GM23338 (cell line): ENCODE measurements around the gene ADGRL3. TPM values are rescaled to one million over a fixed set of nuclear protein-coding genes. Genes with fewer than 3 reads are reported as not detected.

ENCODE experiments used
- ATAC-seq: fragments of 200-7000 bp; cut with Tn5 transposase; 3 replicates; pipeline ENCODE4 v1.9.1; 2020
- DNase-seq: peaks from one replicate; pipeline ENCODE4 v3.0.0-alpha.2; 2015; ENCODE audit warnings: low spot score
- H2AFZ ChIP-seq: fragments of 200-600 bp; sonication (generic); 2 replicates; pipeline ENCODE4 v1.8.0; 2016; ENCODE audit warnings: antibody characterized with exemption, mild to moderate bottlenecking, moderate library complexity
- H3F3A ChIP-seq: fragments of 200-600 bp; sonication (generic); replicated peaks from 2 replicates; pipeline ENCODE4 v1.8.0; 2017; ENCODE audit warnings: antibody characterized with exemption, mixed run types, low read depth
- H3K27ac ChIP-seq: fragments of 200-600 bp; sonication (generic); 2 replicates; pipeline ENCODE4 v1.6.1; 2016; ENCODE audit warnings: low read depth
- H3K27me3 ChIP-seq: fragments of 200-600 bp; sonication (generic); 2 replicates; pipeline ENCODE4 v1.8.0; 2016; ENCODE audit warnings: mild to moderate bottlenecking, mixed run types, moderate library complexity; ENCODE audit not compliant: insufficient read depth
- H3K36me3 ChIP-seq: fragments of 200-600 bp; sonication (generic); 2 replicates; pipeline ENCODE4 v1.8.0; 2016; ENCODE audit warnings: mild to moderate bottlenecking; ENCODE audit not compliant: insufficient read depth
- H3K4me1 ChIP-seq: fragments of 200-600 bp; sonication (generic); 2 replicates; pipeline ENCODE4 v1.8.0; 2016; ENCODE audit warnings: mild to moderate bottlenecking, moderate library complexity; ENCODE audit not compliant: insufficient read depth
- H3K4me2 ChIP-seq: fragments of 200-600 bp; sonication (generic); 2 replicates; pipeline ENCODE4 v1.7.1; 2017; ENCODE audit warnings: mixed run types
- H3K4me3 ChIP-seq: fragments of 200-600 bp; sonication (generic); 2 replicates; pipeline ENCODE4 v1.6.1; 2016; ENCODE audit warnings: mixed run types
- H3K79me2 ChIP-seq: fragments of 200-600 bp; sonication (generic); replicated peaks from 2 replicates; pipeline ENCODE4 v1.8.0; 2017; ENCODE audit warnings: mild to moderate bottlenecking; ENCODE audit not compliant: insufficient read depth
- H3K9me2 ChIP-seq: fragments of 200-600 bp; sonication (generic); 2 replicates; pipeline ENCODE4 v1.8.0; 2017; ENCODE audit not compliant: insufficient read depth
- H4K20me1 ChIP-seq: fragments of 200-600 bp; sonication (generic); replicated peaks from 2 replicates; pipeline ENCODE4 v1.8.0; 2017; ENCODE audit warnings: mild to moderate bottlenecking; ENCODE audit not compliant: insufficient read depth
- H3K27ac Mint-ChIP-seq: 2 replicates; pipeline ENCODE4 v1.8.0; 2020; ENCODE audit warnings: inconsistent platforms, mild to moderate bottlenecking, moderate library complexity, mixed read lengths
- H3K27me3 Mint-ChIP-seq: 3 replicates; pipeline ENCODE4 v1.8.0; 2022; ENCODE audit warnings: low read depth, mild to moderate bottlenecking, moderate library complexity, mixed read lengths, inconsistent platforms; ENCODE audit not compliant: insufficient read depth, poor library complexity
- H3K36me3 Mint-ChIP-seq: 3 replicates; pipeline ENCODE4 v1.8.0; 2021; ENCODE audit warnings: low read depth, mild to moderate bottlenecking, inconsistent platforms, moderate library complexity, mixed read lengths
- H3K4me1 Mint-ChIP-seq: 3 replicates; pipeline ENCODE4 v1.8.0; 2020; ENCODE audit warnings: mild to moderate bottlenecking, inconsistent platforms, mixed read lengths
- H3K4me3 Mint-ChIP-seq: 3 replicates; pipeline ENCODE4 v1.8.0; 2021; ENCODE audit warnings: moderate library complexity, mild to moderate bottlenecking, inconsistent platforms, mixed read lengths
- H3K9me3 Mint-ChIP-seq: 3 replicates; pipeline ENCODE4 v1.8.0; 2020; ENCODE audit warnings: moderate library complexity, mild to moderate bottlenecking, inconsistent platforms, mixed read lengths
- CREB1 ChIP-seq: fragments of 250-450 bp; sonication (Bioruptor Pico); IDR thresholded peaks from 2 replicates; pipeline ENCODE4 v1.5.0; 2020; ENCODE audit warnings: low read depth, mild to moderate bottlenecking, moderate library complexity
- JUNB ChIP-seq: IDR thresholded peaks from one replicate; pipeline ENCODE4 v1.6.1; 2016; ENCODE audit warnings: antibody characterized with exemption; ENCODE audit not compliant: unreplicated experiment
- NANOG ChIP-seq: IDR thresholded peaks from 2 replicates; pipeline ENCODE4 v1.6.1; 2016; ENCODE audit warnings: antibody characterized with exemption, borderline replicate concordance
- POLR2AphosphoS5 ChIP-seq: IDR thresholded peaks from 2 replicates; pipeline ENCODE4 v1.6.1; 2016; ENCODE audit warnings: antibody characterized with exemption, low read depth
- STAT1 ChIP-seq: IDR thresholded peaks from one replicate; pipeline ENCODE4 v1.6.1; 2016; ENCODE audit warnings: antibody characterized with exemption; ENCODE audit not compliant: unreplicated experiment
- ZNF114 ChIP-seq: fragments of 250-450 bp; sonication (Bioruptor Pico); IDR thresholded peaks from 2 replicates; pipeline ENCODE4 v1.5.0; 2020; ENCODE audit warnings: mild to moderate bottlenecking, moderate library complexity
- ZNF331 ChIP-seq: fragments of 250-450 bp; sonication (Bioruptor Pico); IDR thresholded peaks from 2 replicates; pipeline ENCODE4 v1.5.0; 2020; ENCODE audit warnings: low read depth, mild to moderate bottlenecking, moderate library complexity
- polyA plus RNA-seq: library from polyadenylated mRNA; unstranded; fragments of >200 nt; fragmentation: Nextera tagmentation; extraction: Ambion mirVana; gene quantifications from 2 replicates; pipeline ENCODE4 v1.2.1, GENCODE V29; 2016
- total RNA-seq: library from RNA; depleted of rRNA; stranded (reverse); fragments of >200 nt; shearing (Covaris generic); gene quantifications from 2 replicates; pipeline ENCODE4 v1.2.3, GENCODE V29; 2014
- TF ChIP-seq, protein P1 (sequence below): IDR thresholded peaks from one replicate; pipeline ENCODE4 v1.6.1; 2018; ENCODE audit warnings: antibody characterized with exemption; ENCODE audit not compliant: unreplicated experiment
- TF ChIP-seq, protein P2 (sequence below), 2 experiments: fragments of 200-600 bp in 1 of 2; sonication (generic) in 1 of 2; conservative IDR thresholded peaks; 2 replicates each; pipeline versions ENCODE4 v1.5.1 to v1.6.1; 2016 to 2017; ENCODE audit warnings: antibody characterized with exemption in 2 of 2, low read depth in 2 of 2, mild to moderate bottlenecking in 2 of 2, moderate library complexity in 1 of 2

The ADGRL3 gene
- total and polyA plus RNA-seq, 2 experiments from 2014 or later = 9.7 to 16.5 TPM

DNA sequence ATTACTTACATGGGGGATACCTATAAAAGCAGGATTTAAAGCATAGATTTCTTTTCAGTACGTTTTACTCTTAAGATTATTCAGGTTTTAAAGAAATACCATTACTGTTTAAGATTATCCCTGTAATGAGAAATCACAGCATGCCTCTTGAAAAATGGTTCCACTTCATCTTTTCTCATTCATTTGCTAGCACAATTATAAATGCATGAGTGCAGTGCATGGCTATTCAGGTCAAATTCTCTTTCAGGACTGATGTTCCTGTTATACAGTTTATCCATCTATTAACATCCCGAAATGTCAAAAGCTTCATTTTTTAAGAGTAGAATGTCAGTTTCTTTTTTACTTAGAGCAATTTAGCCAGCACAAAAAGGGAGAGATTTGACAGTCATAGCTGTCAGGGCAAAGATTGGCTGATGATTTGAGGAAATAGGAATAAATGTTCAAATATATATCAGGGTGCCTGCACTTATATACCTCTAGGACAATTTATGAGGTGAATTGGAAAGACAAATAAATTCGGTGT is 135.2 kb downstream of the ADGRL3 start (continued):
- TF ChIP-seq, protein P1, sequence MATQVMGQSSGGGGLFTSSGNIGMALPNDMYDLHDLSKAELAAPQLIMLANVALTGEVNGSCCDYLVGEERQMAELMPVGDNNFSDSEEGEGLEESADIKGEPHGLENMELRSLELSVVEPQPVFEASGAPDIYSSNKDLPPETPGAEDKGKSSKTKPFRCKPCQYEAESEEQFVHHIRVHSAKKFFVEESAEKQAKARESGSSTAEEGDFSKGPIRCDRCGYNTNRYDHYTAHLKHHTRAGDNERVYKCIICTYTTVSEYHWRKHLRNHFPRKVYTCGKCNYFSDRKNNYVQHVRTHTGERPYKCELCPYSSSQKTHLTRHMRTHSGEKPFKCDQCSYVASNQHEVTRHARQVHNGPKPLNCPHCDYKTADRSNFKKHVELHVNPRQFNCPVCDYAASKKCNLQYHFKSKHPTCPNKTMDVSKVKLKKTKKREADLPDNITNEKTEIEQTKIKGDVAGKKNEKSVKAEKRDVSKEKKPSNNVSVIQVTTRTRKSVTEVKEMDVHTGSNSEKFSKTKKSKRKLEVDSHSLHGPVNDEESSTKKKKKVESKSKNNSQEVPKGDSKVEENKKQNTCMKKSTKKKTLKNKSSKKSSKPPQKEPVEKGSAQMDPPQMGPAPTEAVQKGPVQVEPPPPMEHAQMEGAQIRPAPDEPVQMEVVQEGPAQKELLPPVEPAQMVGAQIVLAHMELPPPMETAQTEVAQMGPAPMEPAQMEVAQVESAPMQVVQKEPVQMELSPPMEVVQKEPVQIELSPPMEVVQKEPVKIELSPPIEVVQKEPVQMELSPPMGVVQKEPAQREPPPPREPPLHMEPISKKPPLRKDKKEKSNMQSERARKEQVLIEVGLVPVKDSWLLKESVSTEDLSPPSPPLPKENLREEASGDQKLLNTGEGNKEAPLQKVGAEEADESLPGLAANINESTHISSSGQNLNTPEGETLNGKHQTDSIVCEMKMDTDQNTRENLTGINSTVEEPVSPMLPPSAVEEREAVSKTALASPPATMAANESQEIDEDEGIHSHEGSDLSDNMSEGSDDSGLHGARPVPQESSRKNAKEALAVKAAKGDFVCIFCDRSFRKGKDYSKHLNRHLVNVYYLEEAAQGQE = no peak
- TF ChIP-seq ZNF114 (CRISPR knock-in tag) = no peak
- no peak for TF ChIP-seq ZNF331
- TF ChIP-seq NANOG = no peak
- no peak for TF ChIP-seq JUNB
- no peak for TF ChIP-seq CREB1
- TF ChIP-seq STAT1 = no peak

DNA sequence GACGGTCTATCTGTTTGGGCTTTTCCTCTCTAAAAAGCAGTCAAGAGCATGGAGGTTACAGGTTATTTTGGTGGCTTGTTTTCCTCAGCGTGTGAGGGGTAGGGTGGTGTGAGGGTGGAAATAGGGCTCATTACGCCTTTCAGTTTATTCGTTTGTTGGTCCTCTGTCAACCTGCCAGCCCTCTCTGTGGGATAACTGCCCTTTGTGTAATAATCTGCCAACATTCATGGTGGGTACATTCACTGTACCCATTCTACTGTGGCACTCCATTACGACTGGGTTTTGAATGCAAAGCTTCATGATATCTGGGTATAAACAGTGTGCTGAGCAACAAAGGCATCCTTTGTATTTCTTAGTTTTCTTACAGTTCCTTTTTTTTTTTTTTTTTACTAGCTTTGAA is 136.4 kb downstream of the ADGRL3 start:
- Histone ChIP-seq H3F3A (no peaks in the 10 kb centered on the region), H2AFZ (no peak overlapping the region; the same call in 1 of the 2 replicates), H3K4me3 (peak overlapping the region; percentile 15; the same call in 1 of the 2 replicates), H3K79me2 (peaks cover 16% of the 10 kb centered on the region), H3K27me3 (no peaks in the 10 kb centered on the region), H3K27ac (peak overlapping the region; percentile 86), H3K9me2 (no peaks in the 10 kb centered on the region), H3K36me3 (no peaks in the 10 kb centered on the region), H4K20me1 (no peaks in the 10 kb centered on the region), H3K4me2 (peak overlapping the region; percentile 61), H3K4me1 (peaks cover 37% of the 10 kb centered on the region)
- Mint-ChIP-seq H3K9me3 (no peaks in the 10 kb centered on the region), H3K4me1 (peaks cover 42% of the 10 kb centered on the region), H3K36me3 (no peaks in the 10 kb centered on the region), H3K27ac (peak overlapping the region; percentile 84), H3K4me3 (peak overlapping the region; percentile 54), H3K27me3 (peaks cover 2% of the 10 kb centered on the region)
- TF ChIP-seq, protein P1 = no peak
- no peak for TF ChIP-seq POLR2AphosphoS5
- TF ChIP-seq CREB1 = no peak
- TF ChIP-seq, protein P2, sequence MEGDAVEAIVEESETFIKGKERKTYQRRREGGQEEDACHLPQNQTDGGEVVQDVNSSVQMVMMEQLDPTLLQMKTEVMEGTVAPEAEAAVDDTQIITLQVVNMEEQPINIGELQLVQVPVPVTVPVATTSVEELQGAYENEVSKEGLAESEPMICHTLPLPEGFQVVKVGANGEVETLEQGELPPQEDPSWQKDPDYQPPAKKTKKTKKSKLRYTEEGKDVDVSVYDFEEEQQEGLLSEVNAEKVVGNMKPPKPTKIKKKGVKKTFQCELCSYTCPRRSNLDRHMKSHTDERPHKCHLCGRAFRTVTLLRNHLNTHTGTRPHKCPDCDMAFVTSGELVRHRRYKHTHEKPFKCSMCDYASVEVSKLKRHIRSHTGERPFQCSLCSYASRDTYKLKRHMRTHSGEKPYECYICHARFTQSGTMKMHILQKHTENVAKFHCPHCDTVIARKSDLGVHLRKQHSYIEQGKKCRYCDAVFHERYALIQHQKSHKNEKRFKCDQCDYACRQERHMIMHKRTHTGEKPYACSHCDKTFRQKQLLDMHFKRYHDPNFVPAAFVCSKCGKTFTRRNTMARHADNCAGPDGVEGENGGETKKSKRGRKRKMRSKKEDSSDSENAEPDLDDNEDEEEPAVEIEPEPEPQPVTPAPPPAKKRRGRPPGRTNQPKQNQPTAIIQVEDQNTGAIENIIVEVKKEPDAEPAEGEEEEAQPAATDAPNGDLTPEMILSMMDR (conservative IDR thresholded peaks at IDR 0.05; ENCODE audit: low read depth in 2 of 2) = no peak
- TF ChIP-seq STAT1 = no peak
- peak; percentile 80 for ATAC-seq
- DNase-seq = peak; percentile 32
